Measurements from ENCODE around the gene RAB10.
"Not testable (repeated sequence)": the region's sequence is repeated elsewhere in the genome, so short reads cannot be mapped to it uniquely, and the experiment has no call there.

The RAB10 gene

DNA sequence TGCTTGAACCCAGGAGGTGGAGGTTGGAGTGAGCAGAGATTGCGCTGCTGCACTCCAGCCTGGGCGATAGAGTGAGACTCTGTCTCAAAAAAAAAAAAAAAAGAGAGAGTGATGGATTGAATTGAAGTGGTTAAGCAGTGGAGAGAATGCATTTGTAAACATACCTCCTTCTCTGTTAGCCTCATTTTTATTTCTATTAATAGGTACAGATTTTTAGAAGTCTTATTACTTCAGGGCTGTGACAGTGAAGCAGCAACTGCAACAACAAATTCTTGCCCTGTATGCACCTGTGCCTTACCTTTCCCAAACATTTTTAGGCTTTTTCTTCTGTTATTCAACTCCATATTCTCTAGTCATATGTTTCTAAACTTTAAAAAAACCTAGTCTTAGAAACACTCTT is 55.5 kb downstream of the RAB10 start:
- no peak for DNase-seq (ENCODE audit: low read depth)

DNA sequence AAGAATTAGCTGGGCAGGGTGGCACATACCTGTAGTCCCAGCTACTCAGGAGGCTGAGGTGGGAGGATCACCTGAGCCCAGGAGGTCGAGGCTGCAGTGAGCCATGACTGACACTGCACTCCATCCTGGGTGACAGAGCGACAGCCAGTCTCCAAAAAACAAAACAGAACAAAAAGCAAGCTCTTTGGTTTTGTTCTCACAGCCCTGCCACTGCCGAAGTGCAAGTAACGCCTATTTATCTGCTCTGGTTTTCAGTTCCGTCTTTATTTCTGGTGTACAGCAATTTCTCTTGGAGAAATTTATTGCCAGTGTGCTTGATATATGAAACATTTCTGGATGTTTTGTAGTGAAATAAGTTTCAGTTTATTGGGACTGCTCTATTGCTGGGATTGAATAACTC is 61.9 kb downstream of the RAB10 start:
- DNase-seq (ENCODE audit: low read depth) = no peak

- no peak for DNase-seq (ENCODE audit: low read depth)
Measured at GRCh38 chr2:26099933-26100332, 66.0 kb downstream of the RAB10 start.

GRCh38 chr2:26100384-26100783 is 66.5 kb downstream of the RAB10 start:
- DNase-seq (ENCODE audit: low read depth) = no peak

- no peak for DNase-seq (ENCODE audit: low read depth)
Measured at GRCh38 chr2:26103752-26104151, 69.9 kb downstream of the RAB10 start.

DNA sequence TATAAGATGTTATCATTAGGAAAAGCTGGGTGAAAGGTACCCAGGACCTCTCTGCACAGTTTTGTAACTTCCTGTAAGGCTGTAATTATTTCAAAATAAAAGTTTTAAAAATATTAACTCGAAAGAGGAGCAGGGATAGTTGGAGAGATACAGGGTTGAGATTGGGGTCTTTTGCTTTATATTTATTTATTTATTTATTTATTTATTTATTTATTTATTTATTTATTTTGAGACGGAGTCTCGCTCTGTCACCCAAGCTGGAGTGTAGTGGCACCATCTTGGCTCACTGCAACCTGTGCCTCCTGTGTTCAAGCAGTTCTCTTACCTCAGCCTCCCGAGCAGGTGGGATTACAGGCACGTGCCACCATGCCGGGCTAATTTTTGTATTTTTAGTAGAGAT is 74.8 kb downstream of the RAB10 start:
- not testable (repeated sequence) for DNase-seq (ENCODE audit: low read depth)

DNA sequence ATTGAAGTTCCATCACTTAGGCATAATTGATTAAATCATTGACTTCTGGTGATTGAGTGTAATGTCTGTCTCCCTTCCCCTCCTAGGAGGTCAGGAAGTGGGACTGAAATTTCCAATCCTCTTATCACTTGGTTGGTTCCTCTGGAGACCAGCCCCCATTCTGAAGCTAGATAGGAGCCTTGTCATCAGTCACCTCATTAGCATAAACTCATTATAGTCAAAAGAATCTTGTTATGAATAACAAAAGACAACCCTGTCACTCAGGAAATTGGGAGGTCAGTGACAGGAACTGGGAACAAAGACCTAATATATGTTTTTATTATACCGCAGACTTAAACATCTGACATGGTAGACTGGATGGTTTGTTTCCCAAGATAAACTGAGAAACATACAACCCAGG is 78.3 kb downstream of the RAB10 start:
- DNase-seq (ENCODE audit: low read depth) = no peak

DNA sequence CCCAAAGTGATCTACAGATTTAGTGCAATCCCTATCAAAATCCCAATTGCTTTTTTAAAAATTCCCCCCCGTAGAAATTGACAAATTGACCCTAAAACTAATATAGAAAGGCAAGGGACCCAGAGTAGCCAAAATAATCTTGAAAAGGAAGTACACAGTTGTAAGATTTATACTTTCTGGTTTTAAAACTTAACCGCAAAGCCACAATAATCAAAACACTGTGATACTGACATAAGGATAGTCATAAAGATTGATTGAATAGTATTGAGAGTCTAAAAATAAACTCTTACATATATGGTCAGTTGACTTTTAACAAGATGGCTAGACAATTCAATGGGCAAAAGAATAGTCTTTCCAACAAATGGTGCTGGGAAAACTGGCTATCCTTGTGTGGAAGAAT is 80.3 kb downstream of the RAB10 start:
- no peak for DNase-seq (ENCODE audit: low read depth)

GRCh38 chr2:26118682-26119081 is 84.8 kb downstream of the RAB10 start:
- DNase-seq (ENCODE audit: low read depth) = no peak

DNA sequence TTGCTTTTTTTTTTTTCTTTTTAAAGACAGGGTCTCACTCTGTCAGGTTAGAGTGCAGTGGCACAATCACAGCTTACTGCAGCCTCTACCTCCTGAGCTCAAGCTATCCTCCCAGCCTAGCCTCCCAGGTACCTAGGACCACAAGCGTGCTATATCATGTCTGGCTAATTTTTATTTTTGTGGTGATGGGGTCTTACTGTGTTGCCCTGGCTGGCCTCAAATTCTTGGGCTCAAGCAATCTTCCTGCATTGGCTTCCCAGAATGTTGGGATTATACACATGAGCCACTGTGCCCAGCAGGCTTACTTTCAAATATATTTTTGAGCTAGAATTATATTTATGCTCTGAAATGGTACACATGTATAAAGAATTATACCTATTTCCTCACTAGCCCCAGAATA is 85.6 kb downstream of the RAB10 start:
- DNase-seq (ENCODE audit: low read depth) = no peak

GRCh38 chr2:26122630-26123029 is 88.7 kb downstream of the RAB10 start:
- no peak for DNase-seq (ENCODE audit: low read depth)

- DNase-seq (ENCODE audit: low read depth) = no peak
Measured at GRCh38 chr2:26123426-26123825, 89.5 kb downstream of the RAB10 start.

DNA sequence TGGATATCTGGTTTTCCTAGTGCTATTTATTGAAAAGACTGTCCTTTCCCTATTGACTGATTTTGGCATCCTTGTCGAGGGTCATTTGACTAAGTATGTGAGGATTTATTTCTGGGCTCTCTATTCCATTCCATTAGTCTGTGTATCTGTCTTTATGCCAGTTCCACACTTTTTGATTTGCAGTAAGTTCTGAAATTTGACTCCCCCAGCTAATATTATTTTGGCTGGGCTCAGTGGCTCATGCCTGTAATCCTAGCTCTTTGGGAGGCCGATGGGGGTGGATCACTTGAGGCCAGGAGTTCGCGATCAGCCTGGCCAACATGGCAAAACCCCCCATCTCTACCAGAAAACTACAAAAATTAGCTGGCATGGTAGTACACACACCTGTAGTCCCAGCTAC is 92.2 kb downstream of the RAB10 start:
- peak; percentile 12 for DNase-seq (ENCODE audit: low read depth)

DNA sequence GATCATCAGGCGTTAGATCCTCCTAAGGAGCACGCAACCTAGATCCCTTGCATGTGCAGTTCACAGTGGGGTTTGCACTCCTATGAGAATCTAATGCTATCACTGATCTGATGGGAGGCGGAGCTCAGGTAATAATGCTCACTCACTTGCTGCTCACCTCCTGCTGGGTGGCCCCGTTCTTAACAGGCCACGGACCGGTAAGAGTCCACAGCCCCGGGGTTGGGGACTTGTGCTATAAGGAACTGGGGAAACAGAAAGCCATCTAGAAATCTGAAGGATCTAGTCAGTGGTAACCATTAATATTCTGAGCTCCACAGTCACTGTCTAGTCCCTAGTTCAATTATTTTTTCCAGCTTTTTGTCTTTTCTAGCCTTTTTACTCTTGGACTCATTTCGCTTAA is 94.3 kb downstream of the RAB10 start:
- DNase-seq (ENCODE audit: low read depth) = no peak

GRCh38 chr2:26130763-26131162 is 96.9 kb downstream of the RAB10 start:
- no peak for DNase-seq (ENCODE audit: low read depth)

GRCh38 chr2:26136451-26136850 is 102.6 kb downstream of the RAB10 start:
- no peak for DNase-seq (ENCODE audit: low read depth)

- DNase-seq (ENCODE audit: low read depth) = no peak
Measured at GRCh38 chr2:26139269-26140183, 105.6 kb downstream of the RAB10 start.

- no peak for DNase-seq (ENCODE audit: low read depth)
Measured at GRCh38 chr2:26141145-26141769, 107.4 kb downstream of the RAB10 start.

DNA sequence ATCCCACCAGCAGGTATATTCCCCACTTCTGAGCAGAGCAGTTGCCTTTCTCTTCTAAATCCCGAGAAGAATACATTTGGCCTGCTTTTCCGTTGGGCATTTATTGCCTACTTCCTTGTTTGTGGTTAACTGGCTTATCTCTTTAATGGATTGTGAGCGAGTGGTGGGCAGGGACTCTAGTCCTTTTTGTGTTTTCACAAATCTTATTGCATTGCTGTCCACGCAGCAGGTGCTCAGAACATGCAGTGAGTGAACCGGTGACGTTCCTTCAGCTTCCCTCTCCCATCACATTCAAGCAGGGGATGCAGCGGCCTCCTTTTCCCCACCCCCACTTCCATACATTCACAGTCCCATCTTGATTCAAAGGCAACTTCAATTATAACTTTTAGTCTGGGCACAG is 110.1 kb downstream of the RAB10 start:
- DNase-seq (ENCODE audit: low read depth) = no peak

DNA sequence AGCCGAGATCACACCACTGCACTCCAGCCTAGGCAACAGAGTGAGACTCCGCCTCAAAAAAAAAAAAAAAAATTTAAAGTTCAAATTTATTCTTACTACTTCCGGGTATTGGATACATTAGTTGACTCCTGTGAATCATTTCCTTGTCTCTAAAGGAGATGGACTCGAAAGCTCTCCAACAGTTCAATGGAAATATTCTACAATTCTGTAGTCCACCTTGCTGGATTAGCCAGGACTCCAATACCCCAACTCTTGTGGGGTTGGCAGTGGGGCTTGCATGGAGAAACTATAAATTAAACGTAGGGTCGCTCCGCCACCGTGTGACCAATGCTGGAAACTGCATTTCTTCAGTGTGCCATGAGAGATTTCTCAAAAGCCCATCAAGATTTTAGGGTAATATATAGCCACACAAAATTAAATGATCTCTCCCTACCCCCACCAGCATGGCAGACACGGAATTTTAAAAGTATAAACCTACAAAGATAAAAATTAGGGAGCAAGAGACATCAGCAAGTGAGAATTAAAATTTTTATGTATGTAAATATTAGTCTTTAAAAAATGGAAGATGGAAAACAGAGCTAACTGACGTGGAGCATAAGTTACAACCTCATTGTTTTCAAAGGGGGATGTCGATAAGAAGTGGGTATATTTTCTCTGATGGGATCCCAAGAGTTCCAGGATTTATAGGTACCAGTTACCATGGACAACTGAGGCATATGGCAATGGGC is 111.2 kb downstream of the RAB10 start:
- peak; percentile 43 for DNase-seq (ENCODE audit: low read depth)

- DNase-seq (ENCODE audit: low read depth) = no peak
Measured at GRCh38 chr2:26148501-26148900, 114.6 kb downstream of the RAB10 start.

- no peak for DNase-seq (ENCODE audit: low read depth)
Measured at GRCh38 chr2:26150243-26150642, 116.4 kb downstream of the RAB10 start.

- DNase-seq (ENCODE audit: low read depth) = no peak
Measured at GRCh38 chr2:26157580-26157979, 123.7 kb downstream of the RAB10 start.

All from fibroblast of the conjunctiva (primary cell).